H9 (cell line): ENCODE results near the gene ZNF784. TPM values are rescaled to one million over a fixed set of nuclear protein-coding genes. Genes with fewer than 3 reads are reported as not detected.

Experiments
- DNase-seq: peaks from one replicate; pipeline ENCODE4 v3.0.0-alpha.2; 2017
- H2AFZ ChIP-seq: one replicate; pipeline ENCODE4 v1.6.1; 2013; ENCODE audit warnings: mild to moderate bottlenecking, low read length, control low read depth, moderate library complexity
- H2AK5ac ChIP-seq: 2 replicates; pipeline ENCODE4 v1.6.1; 2013; ENCODE audit warnings: low read length, control low read depth, mixed read lengths; ENCODE audit not compliant: insufficient read length
- H2BK120ac ChIP-seq: one replicate; pipeline ENCODE4 v1.6.1; 2013; ENCODE audit warnings: low read depth, mild to moderate bottlenecking, low read length, control low read depth, inconsistent platforms; ENCODE audit not compliant: poor library complexity, severe bottlenecking
- H2BK12ac ChIP-seq: 2 replicates; pipeline ENCODE4 v1.6.1; 2013; ENCODE audit warnings: low read length, control low read depth, mixed read lengths, low read depth; ENCODE audit not compliant: insufficient read length
- H2BK15ac ChIP-seq: 2 replicates; pipeline ENCODE4 v1.6.1; 2013; ENCODE audit warnings: low read depth, low read length, control low read depth
- H2BK20ac ChIP-seq: one replicate; pipeline ENCODE4 v1.6.1; 2013; ENCODE audit warnings: low read depth, mild to moderate bottlenecking, low read length, control low read depth, inconsistent platforms; ENCODE audit not compliant: poor library complexity, severe bottlenecking
- H2BK5ac ChIP-seq: 2 replicates; pipeline ENCODE4 v1.6.1; 2013; ENCODE audit warnings: low read length, control low read depth, mixed read lengths; ENCODE audit not compliant: insufficient read length
- H3K14ac ChIP-seq: 2 replicates; pipeline ENCODE4 v1.6.1; 2013; ENCODE audit warnings: low read length, control low read depth; ENCODE audit not compliant: insufficient read depth
- H3K18ac ChIP-seq: 2 replicates; pipeline ENCODE4 v1.6.1; 2013; ENCODE audit warnings: low read depth, mild to moderate bottlenecking, mixed read lengths, low read length, control low read depth; ENCODE audit not compliant: insufficient read length
- H3K23ac ChIP-seq: 2 replicates; pipeline ENCODE4 v1.6.1; 2013; ENCODE audit warnings: low read length, control low read depth, mixed read lengths, low read depth; ENCODE audit not compliant: insufficient read length
- H3K23me2 ChIP-seq: 2 replicates; pipeline ENCODE4 v1.6.1; 2013; ENCODE audit warnings: low read depth, mild to moderate bottlenecking, mixed read lengths, low read length, control low read depth; ENCODE audit not compliant: insufficient read length, poor library complexity, severe bottlenecking
- H3K27ac ChIP-seq: 2 replicates; pipeline ENCODE4 v1.5.1; 2013; ENCODE audit warnings: low read length, control low read depth, mixed read lengths, low read depth; ENCODE audit not compliant: insufficient read length
- H3K27me3 ChIP-seq: 2 replicates; pipeline ENCODE4 v1.6.1; 2013; ENCODE audit warnings: low read length, control low read depth, inconsistent platforms; ENCODE audit not compliant: insufficient read depth
- H3K4ac ChIP-seq: 2 replicates; pipeline ENCODE4 v1.6.1; 2013; ENCODE audit warnings: low read depth, mild to moderate bottlenecking, control low read depth, inconsistent platforms, low read length, moderate library complexity
- H3K4me1 ChIP-seq: 2 replicates; pipeline ENCODE4 v1.6.1; 2013; ENCODE audit warnings: low read length, control low read depth, inconsistent platforms; ENCODE audit not compliant: insufficient read depth
- H3K4me2 ChIP-seq: 2 replicates; pipeline ENCODE4 v1.6.1; 2013; ENCODE audit warnings: low read length, control low read depth, mixed read lengths; ENCODE audit not compliant: insufficient read length, insufficient read depth
- H3K56ac ChIP-seq: 2 replicates; pipeline ENCODE4 v1.6.1; 2013; ENCODE audit warnings: low read depth, mild to moderate bottlenecking, mixed read lengths, low read length, control low read depth; ENCODE audit not compliant: insufficient read length
- H3K79me1 ChIP-seq: 2 replicates; pipeline ENCODE4 v1.6.1; 2013; ENCODE audit warnings: low read depth, mild to moderate bottlenecking, moderate library complexity, low read length, control low read depth, inconsistent platforms; ENCODE audit not compliant: insufficient read depth, poor library complexity, severe bottlenecking
- H3K79me2 ChIP-seq: 2 replicates; pipeline ENCODE4 v1.6.1; 2013; ENCODE audit warnings: low read length, control low read depth, inconsistent platforms; ENCODE audit not compliant: insufficient read depth
- H3K9ac ChIP-seq: 2 replicates; pipeline ENCODE4 v1.6.1; 2013; ENCODE audit warnings: low read length, control low read depth, mixed read lengths; ENCODE audit not compliant: insufficient read length; ENCODE audit errors: extremely low read depth
- H3K9me3 ChIP-seq: one replicate; pipeline ENCODE4 v1.6.1; 2013; ENCODE audit warnings: low read depth, low read length, inconsistent platforms; ENCODE audit not compliant: control insufficient read depth
- H3T11ph ChIP-seq: one replicate; pipeline ENCODE4 v1.6.1; 2013; ENCODE audit warnings: mild to moderate bottlenecking, low read length, control low read depth, inconsistent platforms
- H4K20me1 ChIP-seq: one replicate; pipeline ENCODE4 v1.6.1; 2013; ENCODE audit not compliant: control insufficient read depth, insufficient read length, insufficient read depth
- H4K5ac ChIP-seq: 2 replicates; pipeline ENCODE4 v1.6.1; 2013; ENCODE audit warnings: low read depth, mild to moderate bottlenecking, mixed read lengths, low read length, control low read depth; ENCODE audit not compliant: insufficient read length
- H4K8ac ChIP-seq: replicated peaks from 2 replicates; pipeline ENCODE4 v1.6.1; 2013; ENCODE audit warnings: low read length, control low read depth, mixed read lengths, low read depth; ENCODE audit not compliant: insufficient read length
- H4K91ac ChIP-seq: 2 replicates; pipeline ENCODE4 v1.6.1; 2013; ENCODE audit warnings: low read depth, mild to moderate bottlenecking, moderate library complexity, mixed read lengths, low read length, control low read depth; ENCODE audit not compliant: insufficient read length
- H3K27ac Mint-ChIP-seq, 3 experiments: 2 replicates in 2 of 3; 3 replicates in 1 of 3; pipeline ENCODE4 v1.8.0; 2020 to 2021; ENCODE audit warnings: mixed read lengths in 3 of 3, mild to moderate bottlenecking in 1 of 3, moderate library complexity in 1 of 3
- H3K27me3 Mint-ChIP-seq: 2 replicates; pipeline ENCODE4 v1.8.0; 2021; ENCODE audit warnings: low read depth, mild to moderate bottlenecking, moderate library complexity, mixed read lengths
- H3K36me3 Mint-ChIP-seq, 3 experiments: 2 replicates in 2 of 3; 3 replicates in 1 of 3; pipeline ENCODE4 v1.8.0; 2020 to 2021; ENCODE audit warnings: low read depth in 3 of 3, mixed read lengths in 3 of 3; ENCODE audit not compliant: insufficient read depth in 1 of 3
- H3K4me1 Mint-ChIP-seq, 2 experiments: 2 replicates each; pipeline ENCODE4 v1.8.0; 2020; ENCODE audit warnings: mixed read lengths in 2 of 2
- H3K4me3 Mint-ChIP-seq, 2 experiments: 2 replicates in 1 of 2; 3 replicates in 1 of 2; pipeline ENCODE4 v1.8.0; 2020 to 2021; ENCODE audit warnings: mild to moderate bottlenecking in 2 of 2, mixed read lengths in 2 of 2, moderate library complexity in 1 of 2
- H3K9me3 Mint-ChIP-seq, 2 experiments: 2 replicates in 1 of 2; 3 replicates in 1 of 2; pipeline ENCODE4 v1.8.0; 2020; ENCODE audit warnings: mild to moderate bottlenecking in 2 of 2, mixed read lengths in 2 of 2, moderate library complexity in 1 of 2
- CTCF ChIP-seq: fragments of 200-600 bp; sonication (generic); conservative IDR thresholded peaks from 3 replicates; pipeline ENCODE4 v1.8.0; 2021; ENCODE audit warnings: antibody characterized with exemption, mild to moderate bottlenecking
- WGBS: extraction: QIAGEN DNeasy Blood & Tissue Kit; methylation state at CpG from one replicate; pipeline ENCODE4 v1.1.7; 2013; ENCODE audit warnings: missing lambda C conversion rate, low lambda C conversion rate, mixed read lengths; ENCODE audit not compliant: insufficient read length; ENCODE audit errors: extremely low coverage; 5-methylcytosine and 5-hydroxymethylcytosine counted together
- long read RNA-seq: library from polyadenylated mRNA; unstranded; transcript quantifications from one replicate; pipeline ENCODE4 v2.0.0, GENCODE V29; 2020
- total RNA-seq: library from RNA; stranded (reverse); gene quantifications from 2 replicates; pipeline ENCODE4 v1.2.1, GENCODE V29; 2021

Gene ZNF784, protein sequence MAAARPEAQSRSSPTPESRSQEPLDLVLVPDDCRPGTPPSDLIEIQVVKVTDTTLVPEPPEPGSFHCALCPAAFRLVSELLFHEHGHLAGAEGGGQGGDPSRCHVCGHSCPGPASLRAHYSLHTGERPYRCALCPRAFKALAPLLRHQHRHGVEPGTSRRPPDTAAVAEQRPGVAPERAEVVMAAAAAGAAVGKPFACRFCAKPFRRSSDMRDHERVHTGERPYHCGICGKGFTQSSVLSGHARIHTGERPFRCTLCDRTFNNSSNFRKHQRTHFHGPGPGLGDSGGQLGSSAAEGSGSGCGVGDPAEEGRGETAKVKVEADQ
- 9.9 and 10.7 TPM in 2 replicates for total RNA-seq
- long read RNA-seq, result 0 reads

- Histone ChIP-seq H2BK12ac (no peak within 1 kb of the TSS), H2BK5ac (no peak within 1 kb of the TSS), H3K9me3 (no peaks in the 10 kb centered on the region), H4K91ac (no peak within 1 kb of the TSS), H3K4ac (no peak within 1 kb of the TSS), H3K79me2 (no peaks in the 10 kb centered on the region), H2AFZ (no peak within 1 kb of the TSS), H3K18ac (peak within 1 kb of the TSS; percentile 100), H3K79me1 (no peaks in the 10 kb centered on the region), H4K8ac (no peak within 1 kb of the TSS), H3K23me2 (no peaks in the 10 kb centered on the region), H2BK120ac (no peak within 1 kb of the TSS), H3K4me2 (peak within 1 kb of the TSS; percentile 27), H4K20me1 (no peaks in the 10 kb centered on the region), H2BK20ac (no peak within 1 kb of the TSS), H2BK15ac (no peak within 1 kb of the TSS), H3K4me1 (no peaks in the 10 kb centered on the region), H3K27ac (no peak within 1 kb of the TSS), H4K5ac (no peak within 1 kb of the TSS), H3K56ac (no peak within 1 kb of the TSS), H3K23ac (no peak within 1 kb of the TSS), H3T11ph (no peak within 1 kb of the TSS), H3K9ac (peak within 1 kb of the TSS; percentile 90), H2AK5ac (no peak within 1 kb of the TSS), H3K27me3 (no peaks in the 10 kb centered on the region), H3K14ac (peak within 1 kb of the TSS; percentile 98; the same call in 1 of the 2 replicates)
- Mint-ChIP-seq H3K9me3 (no peaks in the 10 kb centered on the region; a peak in 1 of 5 replicates), H3K4me3 (peak within 1 kb of the TSS; percentile 85 to 89), H3K4me1 (peaks cover 8 to 14% of the 10 kb centered on the region in 2 experiments), H3K27ac (peak within 1 kb of the TSS; percentile 98 to 99 (median 98)), H3K36me3 (peaks cover 12 to 23% (median 22%) of the 10 kb centered on the region in 3 experiments; a peak in 6 of 7 replicates), H3K27me3 (peaks cover 2% of the 10 kb centered on the region)
- DNase-seq, result peak; percentile 95
- no peak for TF ChIP-seq CTCF
- no CpG with 5 or more reads among the region's 56 CpGs for WGBS
These were observed at the start of gene ZNF784 for GRCh38 chr19:55624109-55625003. TSS of gene ZNF784 (minus strand) at chr19:55624566. CDS start at chr19:55624561, 5 bp downstream.
